HPDE6-E6E7 (cell line): Measurements from ENCODE around the gene RNASE13.

ENCODE experiments used
- DNase-seq: peaks from one replicate; pipeline ENCODE4 v3.0.0; 2011; ENCODE audit warnings: missing footprints; ENCODE audit errors: extremely low spot score

The RNASE13 gene

DNA sequence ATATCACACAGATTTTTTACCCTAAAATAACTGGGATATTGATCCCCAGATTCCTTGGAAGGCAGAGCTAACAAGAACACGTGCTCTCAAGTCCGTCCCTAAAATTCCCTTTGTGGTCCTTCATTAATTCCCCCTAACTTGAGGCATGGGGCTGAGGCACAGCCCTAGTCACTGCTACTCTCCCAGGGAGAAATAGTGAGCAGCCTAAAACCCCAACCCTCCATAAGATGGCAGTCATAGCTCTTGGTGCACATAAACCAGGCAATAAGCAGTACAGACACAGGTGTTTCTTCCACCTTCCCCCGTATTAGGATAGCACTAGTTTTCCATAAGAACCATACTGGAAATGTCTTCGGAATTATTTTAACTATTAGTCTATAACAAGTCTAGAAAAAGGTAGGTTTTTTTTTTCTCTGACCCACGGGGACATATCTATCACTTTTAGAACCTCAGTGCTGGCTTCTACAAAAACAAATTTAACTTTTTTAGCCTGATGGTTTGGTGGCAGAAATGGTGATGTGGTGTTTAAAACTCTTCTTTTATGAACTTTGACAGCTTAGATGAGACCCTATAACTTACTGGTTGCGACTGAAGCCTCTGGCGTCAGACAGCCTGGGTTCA, 32.4 kb upstream of the RNASE13 start:
- no peak for DNase-seq

DNA sequence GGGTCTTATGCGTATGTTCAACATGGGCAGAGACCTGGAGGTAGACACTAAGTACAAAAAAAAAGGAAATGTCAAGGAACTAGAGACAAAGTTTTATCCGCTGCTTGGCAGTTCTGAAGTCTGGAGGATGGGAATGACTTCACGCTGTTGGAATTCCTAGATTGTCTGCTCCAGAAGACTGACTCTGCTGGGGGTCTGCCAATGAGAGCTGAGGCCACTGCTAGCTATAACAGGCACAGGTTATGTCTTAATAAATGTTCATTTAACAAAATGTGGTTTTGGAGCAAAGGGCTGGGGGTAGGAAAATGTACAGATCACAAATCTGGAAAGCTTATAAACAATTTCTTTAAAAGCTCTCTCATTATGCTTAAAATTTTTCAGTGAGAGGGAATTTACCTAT, 28.9 kb upstream of the RNASE13 start:
- no peak for DNase-seq

DNA sequence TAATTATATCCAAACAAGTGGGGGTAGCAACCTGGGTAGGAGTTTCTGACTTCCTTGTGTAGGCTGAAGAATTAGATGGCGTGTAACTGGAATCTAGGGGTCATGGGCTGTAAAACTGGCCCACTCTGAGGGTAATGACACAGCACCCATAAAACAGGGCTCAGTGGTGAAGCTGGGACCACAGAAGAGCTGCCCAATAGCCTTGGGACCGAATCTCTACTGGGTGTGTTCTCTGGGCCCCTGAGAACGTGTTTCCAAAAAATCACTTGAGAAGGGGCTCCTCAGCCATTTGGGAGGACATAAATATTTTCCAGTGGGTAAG, 26.7 kb upstream of the RNASE13 start:
- no peak for DNase-seq

DNA sequence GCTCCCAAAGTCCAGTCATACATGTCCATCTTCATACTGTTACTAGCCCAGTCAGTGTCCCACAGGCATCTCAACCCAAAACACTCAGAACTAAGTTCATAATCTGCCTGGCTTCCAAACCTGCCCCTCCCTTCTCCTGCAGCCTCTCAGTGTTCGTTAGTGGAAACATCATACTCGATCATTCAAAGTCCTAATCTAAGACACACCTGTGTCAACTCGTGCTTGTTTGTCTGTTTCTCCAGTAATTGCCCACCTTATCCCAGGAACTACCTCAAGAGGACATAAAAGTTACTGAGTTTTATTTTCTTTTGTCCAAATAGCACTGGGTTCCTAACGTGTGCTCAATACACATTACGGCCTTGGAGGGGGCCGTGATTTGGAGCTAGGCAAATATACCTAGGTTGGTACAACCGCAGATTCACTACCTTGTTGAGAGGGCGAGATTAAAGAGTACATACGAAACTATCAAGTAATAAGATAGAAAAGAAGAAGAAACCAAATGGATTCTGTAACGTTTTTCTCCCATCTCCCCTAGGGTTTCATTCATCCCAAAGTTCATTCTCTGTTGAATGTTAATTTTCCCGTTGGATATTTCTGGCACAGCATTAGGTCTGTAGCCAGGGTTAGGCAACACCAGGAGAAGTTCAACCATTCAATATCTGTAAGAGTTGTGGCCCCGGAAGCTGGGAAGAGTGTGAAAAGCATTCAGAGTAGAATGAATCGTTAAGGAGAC, 26.2 kb upstream of the RNASE13 start:
- DNase-seq, result no peak

DNA sequence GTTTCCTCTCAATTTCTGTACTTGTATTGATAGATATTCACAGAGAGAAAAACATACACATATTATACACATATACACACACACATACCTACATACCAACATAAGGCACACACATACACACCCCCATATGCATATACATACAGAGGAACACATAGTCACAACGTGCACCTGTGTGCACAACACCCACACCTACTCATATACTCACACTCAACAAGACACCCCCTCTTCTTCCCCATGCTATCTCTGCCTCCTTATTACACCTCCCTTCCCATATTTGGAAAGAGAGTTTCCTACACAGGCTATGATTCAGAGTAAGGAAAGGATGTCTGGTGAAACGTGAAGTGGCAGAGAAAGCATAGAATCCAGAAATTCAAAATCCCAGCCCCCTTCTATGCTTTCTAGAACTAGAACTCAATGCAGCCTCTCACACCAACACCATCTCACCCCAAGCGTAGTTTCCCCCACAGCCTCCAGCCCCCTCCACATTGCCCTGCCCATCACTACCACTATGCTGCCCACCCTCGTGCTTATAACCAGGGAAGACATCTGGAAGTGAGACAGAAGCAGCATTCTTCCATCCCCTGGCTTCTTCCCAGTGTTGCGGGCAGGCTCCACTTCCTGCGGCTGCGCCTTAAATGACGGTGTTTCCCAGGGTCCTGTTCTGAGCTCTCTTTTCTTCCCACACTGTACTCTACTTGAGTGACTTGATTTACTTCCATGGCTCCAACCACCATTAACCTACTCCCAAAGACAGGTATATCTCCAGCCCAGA, 25.4 kb upstream of the RNASE13 start:
- no peak for DNase-seq

- no peak for DNase-seq
Measured at GRCh38 chr14:21058903-21059302, 24.3 kb upstream of the RNASE13 start.

DNA sequence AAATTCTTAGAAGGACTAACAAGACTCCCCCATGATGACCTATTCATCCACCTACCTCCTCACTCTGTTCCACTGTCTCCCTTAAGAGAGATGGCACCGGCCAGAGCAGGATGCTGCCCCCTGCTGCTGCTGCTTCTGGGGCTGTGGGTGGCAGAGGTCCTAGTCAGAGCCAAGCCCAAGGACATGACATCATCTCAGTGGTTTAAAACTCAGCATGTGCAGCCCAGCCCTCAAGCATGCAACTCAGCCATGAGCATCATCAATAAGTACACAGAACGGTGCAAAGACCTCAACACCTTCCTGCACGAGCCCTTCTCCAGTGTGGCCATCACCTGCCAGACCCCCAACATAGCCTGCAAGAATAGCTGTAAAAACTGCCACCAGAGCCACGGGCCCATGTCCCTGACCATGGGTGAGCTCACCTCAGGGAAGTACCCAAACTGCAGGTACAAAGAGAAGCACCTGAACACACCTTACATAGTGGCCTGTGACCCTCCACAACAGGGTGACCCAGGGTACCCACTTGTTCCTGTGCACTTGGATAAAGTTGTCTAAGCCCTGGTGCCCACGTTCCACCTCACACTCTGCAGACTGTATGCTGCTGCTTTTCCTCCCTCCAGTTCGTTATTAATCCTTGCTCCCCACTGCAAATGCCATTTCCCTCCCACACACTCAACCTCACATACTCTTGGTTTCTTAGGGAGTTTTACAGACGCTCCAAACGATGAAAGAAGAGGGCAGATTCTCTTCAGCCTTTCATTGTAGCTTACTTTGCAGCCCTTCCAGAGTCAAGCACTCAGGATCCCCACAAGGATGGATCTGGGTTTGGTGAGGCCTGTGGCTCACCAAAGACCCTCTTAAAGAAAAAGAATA, 23.4 kb upstream of the RNASE13 start, which contains the start of gene RNASE8:
Gene RNASE8, plus strand, starts transcription at position 20 of the 873 bp plus-strand sequence. Its CDS starts 71 bp downstream, at position 91.
- DNase-seq, result no peak

GRCh38 chr14:21056520-21057163, 22.0 kb upstream of the RNASE13 start:
- no peak for DNase-seq

DNA sequence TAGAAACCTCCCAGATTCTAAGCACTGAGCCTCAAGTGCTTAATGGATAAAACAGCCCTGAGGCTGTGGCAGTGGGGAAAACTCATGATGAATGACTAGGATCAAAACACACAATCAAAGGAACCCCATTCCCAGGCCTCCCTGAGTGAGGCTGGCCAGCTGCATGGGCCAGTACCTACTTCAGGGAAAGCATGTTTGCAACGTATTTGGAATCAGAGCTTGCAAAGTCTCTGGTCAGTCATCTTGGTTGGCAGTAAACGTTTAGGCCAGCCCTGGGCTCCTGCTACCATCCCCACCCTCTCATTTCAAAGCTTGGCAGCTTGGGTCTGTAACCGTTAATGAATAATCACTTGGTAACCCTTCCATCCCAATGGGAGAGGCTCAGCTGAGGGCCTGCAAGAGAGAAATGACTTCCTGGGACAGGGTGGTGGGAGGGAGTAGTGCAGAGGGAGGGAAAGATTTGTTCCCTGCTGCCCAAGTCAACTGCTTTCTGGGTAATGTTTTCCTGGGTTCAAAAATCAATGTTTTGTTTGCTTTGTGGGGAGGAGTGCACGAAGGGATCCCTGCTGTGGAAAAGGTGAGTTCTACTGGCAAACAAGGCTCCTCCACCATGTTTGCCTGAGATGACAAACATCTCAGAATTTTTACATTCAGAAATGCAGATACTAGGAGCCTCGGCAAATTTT, 21.0 kb upstream of the RNASE13 start:
- DNase-seq, result no peak

DNA sequence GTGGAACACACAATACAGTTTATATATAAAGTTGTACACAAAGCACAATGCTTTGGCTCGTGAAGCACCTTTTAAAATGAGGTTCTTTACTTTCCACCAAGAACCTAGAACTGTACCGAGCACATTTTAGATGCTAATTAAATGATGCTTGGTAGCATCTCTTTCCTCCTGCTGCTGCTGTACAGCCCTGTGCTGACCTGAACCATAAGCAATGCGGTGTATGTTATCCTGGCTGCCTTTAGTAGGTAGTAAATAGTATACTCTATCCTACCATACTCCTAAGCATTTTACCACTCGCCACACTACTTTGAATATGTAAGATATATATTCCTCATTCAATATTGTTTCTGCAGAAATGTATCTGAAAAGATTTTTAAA, 20.1 kb upstream of the RNASE13 start:
- no peak for DNase-seq

- DNase-seq, result no peak
Measured at GRCh38 chr14:21054123-21054767, 19.6 kb upstream of the RNASE13 start.

GRCh38 chr14:21053184-21054122, 18.8 kb upstream of the RNASE13 start:
- DNase-seq, result no peak

DNA sequence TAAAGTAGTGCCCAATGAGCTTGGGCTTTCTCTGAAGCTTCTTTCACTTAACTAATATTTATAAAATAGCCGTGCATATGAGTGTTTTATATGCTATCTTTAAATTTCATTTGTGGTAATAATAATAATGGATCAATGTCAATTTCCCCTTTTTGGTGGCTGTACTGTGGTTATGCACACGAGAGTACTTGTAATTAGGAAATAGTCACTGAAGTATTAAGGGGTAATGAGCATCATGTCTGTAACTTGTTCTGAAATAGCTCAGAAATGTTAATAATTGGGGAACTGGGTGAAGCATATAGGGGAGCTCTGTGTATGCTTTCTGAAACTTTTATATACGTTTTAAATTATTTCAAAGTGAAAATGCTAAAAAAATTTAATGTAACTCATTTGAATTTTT, 16.0 kb upstream of the RNASE13 start:
- no peak for DNase-seq

DNA sequence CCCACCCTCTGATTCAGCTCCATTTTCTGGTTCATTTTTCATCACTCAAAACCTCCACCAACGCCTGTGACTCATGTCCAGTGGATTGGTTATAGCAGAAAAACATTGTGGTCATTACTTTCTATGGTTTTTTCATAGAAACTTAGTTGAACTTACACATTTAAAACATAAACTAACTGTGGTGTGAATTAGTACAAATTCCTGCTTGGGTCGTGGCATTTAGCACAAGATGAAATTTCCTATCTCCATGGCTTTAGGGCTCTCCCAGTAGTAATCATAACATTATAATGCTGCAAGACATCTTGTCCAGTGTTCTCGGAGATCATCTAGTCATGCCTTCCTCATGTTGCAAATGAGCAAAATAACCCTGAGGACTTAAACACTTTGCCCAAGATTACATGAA, 14.7 kb upstream of the RNASE13 start:
- no peak for DNase-seq

GRCh38 chr14:21048638-21049037, 14.0 kb upstream of the RNASE13 start:
- no peak for DNase-seq

- no peak for DNase-seq
Measured at GRCh38 chr14:21047378-21047781, 12.8 kb upstream of the RNASE13 start.

- no peak for DNase-seq
Measured at GRCh38 chr14:21043974-21044618, 9.5 kb upstream of the RNASE13 start.

GRCh38 chr14:21043387-21043973, 8.9 kb upstream of the RNASE13 start:
- DNase-seq, result no peak
